NOMO-1 treated with dmso at 0.1 percent for 144 hours (cell line): ENCODE results near the gene INAVA.

ENCODE experiments used
- DNase-seq: peaks from one replicate; lab custom pipeline; 2025; ENCODE audit not compliant: unreplicated experiment; lab: John Stamatoyannopoulos, UW

INAVA gene

GRCh38 chr1:200894712-200895442 is at the start of gene INAVA:
TSS of gene INAVA (plus strand) at chr1:200894900. CDS start at chr1:200898401, 3,501 bp downstream.
- DNase-seq: no peak

GRCh38 chr1:200845360-200845759 is 49.3 kb upstream of the INAVA start:
- DNase-seq: no peak

GRCh38 chr1:200846398-200846797 is 48.3 kb upstream of the INAVA start:
- DNase-seq: no peak

GRCh38 chr1:200849430-200849829 is 45.3 kb upstream of the INAVA start:
- no peak for DNase-seq

GRCh38 chr1:200850554-200850953 is 44.1 kb upstream of the INAVA start:
- peak; percentile 36 for DNase-seq

- DNase-seq: no peak
Observed at GRCh38 chr1:200856716-200857357, 37.9 kb upstream of the INAVA start.

- no peak for DNase-seq
Observed at GRCh38 chr1:200857804-200858203, 36.9 kb upstream of the INAVA start.

GRCh38 chr1:200861937-200862647 is 32.6 kb upstream of the INAVA start:
- DNase-seq: peak; percentile 28

GRCh38 chr1:200862713-200863415 is 31.8 kb upstream of the INAVA start:
- no peak for DNase-seq

- DNase-seq: no peak
Observed at GRCh38 chr1:200866116-200866515, 28.6 kb upstream of the INAVA start.

GRCh38 chr1:200866521-200866920 is 28.2 kb upstream of the INAVA start:
- no peak for DNase-seq

GRCh38 chr1:200867018-200867811 is 27.5 kb upstream of the INAVA start:
- DNase-seq: no peak

- DNase-seq: no peak
Observed at GRCh38 chr1:200869376-200869752, 25.3 kb upstream of the INAVA start.

GRCh38 chr1:200869753-200870391 is 24.8 kb upstream of the INAVA start:
- no peak for DNase-seq

GRCh38 chr1:200872446-200873115 is 22.1 kb upstream of the INAVA start, which contains the start of gene GPR25:
TSS of gene GPR25 (plus strand) at chr1:200872981. CDS start at chr1:200873038, 57 bp downstream.
- DNase-seq: no peak

GRCh38 chr1:200873116-200873670 is 21.5 kb upstream of the INAVA start:
- no peak for DNase-seq

GRCh38 chr1:200873671-200874397 is 20.9 kb upstream of the INAVA start:
- DNase-seq: no peak

- no peak for DNase-seq
Observed at GRCh38 chr1:200874694-200875093, 20.0 kb upstream of the INAVA start.
